ENCODE results near the gene MESD.

Gene MESD

DNA sequence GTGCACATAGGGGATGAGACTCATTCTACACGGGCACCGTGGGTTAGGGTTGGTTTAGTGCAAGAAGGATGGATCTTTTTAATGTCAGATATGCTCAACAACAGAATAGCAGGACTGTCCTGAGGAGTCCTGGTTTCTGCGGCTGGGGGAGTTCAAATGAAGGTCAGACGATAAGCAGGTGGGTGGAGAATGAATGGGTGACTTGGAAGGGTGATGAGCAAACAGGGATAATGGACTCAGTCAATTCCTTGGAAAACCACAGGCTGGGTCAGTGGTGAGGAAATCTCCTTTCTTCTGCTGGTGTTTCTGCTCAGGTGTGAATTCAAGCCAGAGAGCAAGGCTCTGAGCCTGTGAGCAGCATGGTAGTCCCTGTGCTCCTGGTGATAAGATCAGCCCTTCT, 59.9 kb downstream of the MESD start:
- no peak overlapping the region for H3K4me3 Mint-ChIP-seq
- ATAC-seq, result no peak
- H3K27ac Mint-ChIP-seq, result no peak overlapping the region
- H3K4me1 Mint-ChIP-seq, result peaks cover under 1% of the 10 kb centered on the region
- no peaks in the 10 kb centered on the region for H3K27me3 Mint-ChIP-seq
- no peaks in the 10 kb centered on the region for H3K9me3 Mint-ChIP-seq
- peaks cover 11% of the 10 kb centered on the region for H3K36me3 Mint-ChIP-seq

DNA sequence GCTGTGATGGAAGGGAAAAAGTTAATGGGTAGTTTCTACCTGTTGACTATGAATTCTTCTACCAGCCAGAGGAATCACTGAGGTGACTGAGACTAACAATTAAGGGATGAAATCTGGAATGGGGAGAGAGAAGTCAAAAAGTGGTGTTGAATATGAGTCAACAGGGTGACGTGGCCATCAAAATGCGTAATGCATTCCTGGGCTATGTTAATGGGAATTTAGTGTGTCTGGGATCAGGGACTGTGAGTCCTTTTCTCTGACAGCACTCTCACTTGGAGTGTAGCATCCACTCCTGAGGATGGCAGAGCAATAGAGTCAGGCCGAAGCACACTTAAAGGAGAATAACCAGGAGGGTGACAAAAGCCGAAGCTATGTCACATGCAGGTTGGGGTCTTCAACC, 60.4 kb downstream of the MESD start:
- Mint-ChIP-seq H3K9me3 (no peaks in the 10 kb centered on the region), H3K27me3 (no peaks in the 10 kb centered on the region), H3K27ac (no peak overlapping the region), H3K36me3 (peaks cover 6% of the 10 kb centered on the region), H3K4me3 (no peak overlapping the region), H3K4me1 (no peaks in the 10 kb centered on the region)
- no peak for ATAC-seq

DNA sequence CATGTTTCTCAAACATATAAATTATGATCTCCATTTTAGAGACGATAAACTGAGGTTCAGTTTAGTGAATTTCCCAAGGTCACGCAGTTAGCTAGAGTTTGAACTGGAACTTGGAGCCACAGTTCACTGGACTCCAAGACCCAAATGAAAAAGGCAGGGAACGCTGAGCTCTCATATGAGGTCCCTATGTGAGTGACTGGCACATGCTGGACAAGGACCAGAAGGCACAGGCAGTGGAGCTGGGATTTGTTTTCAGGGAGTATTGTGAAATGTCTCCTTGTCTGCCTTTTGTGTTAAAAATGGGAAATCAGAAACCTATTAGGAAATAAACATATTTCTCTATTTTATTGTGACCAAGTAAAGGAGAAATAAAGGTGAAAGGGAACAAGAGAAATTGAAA, 63.5 kb downstream of the MESD start:
- Mint-ChIP-seq H3K9me3 (no peaks in the 10 kb centered on the region), H3K27ac (no peak overlapping the region), H3K27me3 (no peaks in the 10 kb centered on the region), H3K36me3 (peaks cover 20% of the 10 kb centered on the region), H3K4me3 (no peak overlapping the region), H3K4me1 (no peaks in the 10 kb centered on the region)
- ATAC-seq, result no peak

DNA sequence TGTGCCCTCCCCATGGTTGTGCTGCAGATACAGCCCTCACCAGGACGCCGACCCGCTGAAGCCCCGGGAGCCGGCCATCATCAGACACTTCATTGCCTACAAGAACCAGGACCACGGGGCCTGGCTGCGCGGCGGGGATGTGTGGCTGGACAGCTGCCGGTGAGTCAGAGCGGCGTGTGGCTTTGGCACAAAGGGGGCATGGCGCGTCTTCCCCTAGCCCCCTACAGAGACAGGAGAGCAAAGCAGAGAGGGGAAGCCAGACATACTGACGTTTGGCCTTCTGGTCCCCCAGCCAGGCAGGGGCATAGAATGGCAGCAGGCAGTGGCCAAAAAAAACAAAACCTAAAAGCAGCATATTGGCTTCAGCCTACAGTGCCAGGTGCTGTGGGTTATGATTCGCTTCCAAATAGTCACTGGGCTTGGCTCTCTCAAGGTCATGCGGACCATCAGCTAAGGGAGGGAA, 64.0 kb downstream of the MESD start:
- no peak for ATAC-seq
- no peaks in the 10 kb centered on the region for H3K27me3 Mint-ChIP-seq
- H3K4me1 Mint-ChIP-seq, result no peaks in the 10 kb centered on the region
- H3K9me3 Mint-ChIP-seq, result no peaks in the 10 kb centered on the region
- no peak overlapping the region for H3K4me3 Mint-ChIP-seq
- H3K36me3 Mint-ChIP-seq, result peaks cover 20% of the 10 kb centered on the region
- no peak overlapping the region for H3K27ac Mint-ChIP-seq

DNA sequence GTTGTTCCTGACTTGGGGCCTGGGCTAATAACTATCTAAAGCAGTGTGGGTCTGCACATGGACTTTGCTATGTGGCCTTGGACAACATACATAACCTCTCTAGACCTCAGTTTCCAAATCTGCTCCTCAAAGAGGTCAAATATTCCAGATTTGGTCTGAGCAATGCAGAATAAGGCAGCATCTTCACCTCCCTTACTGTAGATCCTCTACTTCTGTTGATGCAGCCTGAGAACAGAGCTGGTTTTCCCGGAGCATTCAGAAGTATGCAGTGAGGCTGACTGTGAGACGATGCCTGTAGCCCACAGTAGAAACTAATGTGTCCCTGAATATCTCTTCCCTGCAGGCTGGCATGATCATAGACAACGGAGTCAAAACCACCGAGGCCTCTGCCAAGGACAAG, 65.3 kb downstream of the MESD start:
- H3K27me3 Mint-ChIP-seq, result no peaks in the 10 kb centered on the region

DNA sequence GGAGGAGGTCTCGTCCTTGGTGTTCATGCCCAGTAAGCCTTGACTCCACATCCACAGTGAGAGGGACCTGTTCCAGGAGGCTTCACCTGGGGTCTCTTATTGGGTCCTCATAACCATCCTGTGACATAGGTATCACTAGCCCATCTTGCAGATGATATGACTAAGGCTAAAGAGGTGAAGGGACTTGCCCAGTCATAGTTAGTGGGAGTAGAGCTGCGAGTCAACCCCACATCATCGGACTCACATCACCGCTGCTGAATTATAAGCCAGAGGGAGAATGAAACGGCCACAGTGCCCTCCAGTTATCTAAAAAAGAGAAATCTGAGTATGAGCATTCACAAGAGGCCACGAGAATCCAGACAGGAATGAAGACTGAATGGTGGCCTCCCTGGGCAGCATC, 66.0 kb downstream of the MESD start:
- Mint-ChIP-seq H3K27ac (no peak overlapping the region), H3K9me3 (no peaks in the 10 kb centered on the region), H3K4me3 (no peak overlapping the region), H3K36me3 (peaks cover 14% of the 10 kb centered on the region), H3K27me3 (no peaks in the 10 kb centered on the region), H3K4me1 (no peaks in the 10 kb centered on the region)
- ATAC-seq, result no peak

More for the DNA sequence above, 65.3 kb downstream of the MESD start:
- no peak overlapping the region for H3K4me3 Mint-ChIP-seq
- H3K9me3 Mint-ChIP-seq, result no peaks in the 10 kb centered on the region
- H3K27ac Mint-ChIP-seq, result no peak overlapping the region
- peaks cover 16% of the 10 kb centered on the region for H3K36me3 Mint-ChIP-seq
- no peak for ATAC-seq
- no peaks in the 10 kb centered on the region for H3K4me1 Mint-ChIP-seq

DNA sequence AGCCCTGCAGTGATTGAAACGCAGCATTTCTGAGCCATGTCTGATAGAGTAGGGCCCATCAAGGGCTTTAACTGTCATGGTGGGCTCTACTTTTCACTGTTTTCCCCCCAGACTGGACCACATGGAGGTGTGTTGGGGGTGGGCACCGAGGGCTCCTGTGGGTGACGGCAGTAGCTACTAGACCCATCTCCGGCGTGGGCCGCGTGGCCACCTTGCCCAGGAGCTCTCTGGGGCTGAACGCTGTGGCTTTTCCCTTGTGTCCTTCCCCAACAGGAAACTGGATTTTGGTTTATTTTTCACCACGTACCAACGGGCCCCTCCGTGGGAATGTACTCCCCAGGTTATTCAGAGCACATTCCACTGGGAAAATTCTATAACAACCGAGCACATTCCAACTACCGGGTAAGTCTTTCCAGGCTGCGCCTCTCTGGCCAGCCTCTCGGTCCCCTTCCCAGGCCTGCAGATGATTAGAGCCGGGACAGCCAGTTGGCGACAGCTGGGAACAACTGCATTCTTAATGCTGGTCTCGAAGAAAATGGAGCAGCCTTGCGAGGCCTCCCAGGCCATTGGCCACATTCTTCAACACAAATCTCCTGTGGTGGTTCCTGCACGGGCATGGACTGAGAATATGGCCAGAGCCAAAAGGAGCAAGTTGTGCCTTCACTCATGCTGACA, 67.7 kb downstream of the MESD start:
- ATAC-seq, result no peak
- Mint-ChIP-seq H3K4me1 (no peaks in the 10 kb centered on the region), H3K4me3 (no peak overlapping the region), H3K27me3 (no peaks in the 10 kb centered on the region), H3K36me3 (peaks cover 14% of the 10 kb centered on the region), H3K27ac (no peak overlapping the region), H3K9me3 (no peaks in the 10 kb centered on the region)

DNA sequence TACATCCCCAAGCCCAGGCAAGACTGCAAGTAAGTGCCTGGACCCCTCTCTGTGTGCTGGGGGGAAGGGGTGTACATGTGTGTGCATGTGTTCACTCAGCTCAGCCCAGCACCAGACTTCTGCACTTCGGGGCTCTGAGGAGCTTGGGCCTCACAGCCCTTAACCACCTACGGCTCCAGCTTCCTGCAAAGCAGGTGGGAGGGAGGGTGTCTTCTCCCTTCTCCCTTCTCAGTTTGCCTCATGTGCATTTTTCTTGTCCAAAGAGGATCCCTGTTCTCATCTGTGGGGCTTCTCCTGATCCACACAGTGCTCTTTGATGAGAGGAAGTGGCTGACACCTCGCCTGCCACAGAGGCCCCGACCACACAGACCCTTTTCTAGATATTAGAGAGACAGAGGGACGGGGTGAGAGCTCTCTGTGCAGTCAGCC, 69.3 kb downstream of the MESD start:
- no peaks in the 10 kb centered on the region for H3K27me3 Mint-ChIP-seq
- H3K27ac Mint-ChIP-seq, result no peak overlapping the region
- peaks cover 14% of the 10 kb centered on the region for H3K36me3 Mint-ChIP-seq
- H3K9me3 Mint-ChIP-seq, result no peaks in the 10 kb centered on the region
- no peak for ATAC-seq
- no peak overlapping the region for H3K4me3 Mint-ChIP-seq
- H3K4me1 Mint-ChIP-seq, result no peaks in the 10 kb centered on the region

DNA sequence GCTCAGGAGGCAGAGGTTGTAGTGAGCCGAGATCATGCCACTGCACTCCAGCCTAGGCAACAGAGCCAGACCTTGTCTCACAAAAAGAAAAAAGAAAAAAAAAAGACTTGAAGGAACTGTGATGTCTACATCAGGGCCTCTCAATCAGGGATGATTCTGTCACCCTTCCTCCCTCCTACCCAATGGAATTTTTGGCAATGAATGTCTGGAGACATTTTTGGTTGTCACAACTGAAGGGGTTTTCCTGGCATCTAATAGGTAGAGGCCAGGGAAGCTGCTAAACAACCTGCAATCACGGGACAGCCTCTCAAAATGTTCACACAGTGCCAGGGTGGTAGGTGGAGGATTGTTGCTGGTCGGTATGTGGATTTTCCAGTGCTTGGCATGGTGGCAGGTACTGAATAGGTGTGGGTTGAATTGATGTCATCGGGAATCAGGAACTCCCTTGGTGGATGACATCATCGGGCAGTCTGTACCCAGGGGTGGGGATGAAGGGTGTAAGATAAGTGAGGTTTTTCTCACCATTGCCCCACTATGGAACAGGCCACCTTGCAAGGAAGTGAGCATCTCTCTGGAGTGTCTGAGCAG, 71.3 kb downstream of the MESD start:
- Mint-ChIP-seq H3K4me1 (no peaks in the 10 kb centered on the region), H3K27me3 (no peaks in the 10 kb centered on the region), H3K27ac (no peak overlapping the region), H3K9me3 (no peaks in the 10 kb centered on the region), H3K36me3 (peaks cover 13% of the 10 kb centered on the region), H3K4me3 (no peak overlapping the region)
- no peak for ATAC-seq

DNA sequence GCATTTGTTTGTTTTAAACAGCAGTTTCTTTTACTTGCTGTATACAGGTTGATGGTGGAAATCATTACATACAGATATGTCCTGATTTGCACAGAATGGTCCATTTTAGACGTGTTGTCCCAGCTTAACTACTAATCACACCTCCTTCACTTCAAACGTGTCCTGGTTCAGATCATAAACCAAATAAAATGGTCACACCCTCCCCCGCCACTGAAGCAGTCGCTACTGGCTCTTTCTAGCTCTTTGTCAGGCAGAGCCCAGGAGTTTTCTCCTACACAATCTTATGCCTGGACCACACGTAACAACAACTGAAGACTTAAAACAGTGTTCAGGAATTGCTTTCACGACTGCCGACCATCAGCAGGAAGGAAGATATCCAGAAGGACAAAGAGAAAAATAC, 73.6 kb downstream of the MESD start:
- H3K4me1 Mint-ChIP-seq, result no peaks in the 10 kb centered on the region
- no peaks in the 10 kb centered on the region for H3K27me3 Mint-ChIP-seq
- H3K27ac Mint-ChIP-seq, result no peak overlapping the region
- H3K4me3 Mint-ChIP-seq, result no peak overlapping the region
- no peak for ATAC-seq
- no peaks in the 10 kb centered on the region for H3K9me3 Mint-ChIP-seq
- H3K36me3 Mint-ChIP-seq, result peaks cover 9% of the 10 kb centered on the region

DNA sequence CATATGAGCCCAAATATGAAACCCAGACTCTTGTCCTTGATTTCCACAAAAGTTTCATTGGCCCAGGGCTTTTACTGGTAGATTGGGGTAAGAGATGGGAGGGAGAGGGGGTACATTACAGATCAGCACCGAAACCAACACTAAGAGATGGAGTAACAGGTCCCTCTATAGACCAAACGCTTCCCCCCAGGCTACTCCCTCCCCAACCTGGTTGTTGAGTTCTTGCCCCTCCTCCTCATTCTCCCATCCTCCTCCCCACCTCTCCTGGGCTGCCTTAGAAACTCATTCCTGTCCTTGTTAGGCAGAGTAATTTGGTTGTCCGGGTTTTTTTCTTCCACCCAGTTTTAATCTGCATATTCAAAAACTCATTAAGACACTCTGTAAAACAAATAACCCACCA, 74.1 kb downstream of the MESD start:
- H3K27ac Mint-ChIP-seq, result no peak overlapping the region
- H3K36me3 Mint-ChIP-seq, result peaks cover 15% of the 10 kb centered on the region

DNA sequence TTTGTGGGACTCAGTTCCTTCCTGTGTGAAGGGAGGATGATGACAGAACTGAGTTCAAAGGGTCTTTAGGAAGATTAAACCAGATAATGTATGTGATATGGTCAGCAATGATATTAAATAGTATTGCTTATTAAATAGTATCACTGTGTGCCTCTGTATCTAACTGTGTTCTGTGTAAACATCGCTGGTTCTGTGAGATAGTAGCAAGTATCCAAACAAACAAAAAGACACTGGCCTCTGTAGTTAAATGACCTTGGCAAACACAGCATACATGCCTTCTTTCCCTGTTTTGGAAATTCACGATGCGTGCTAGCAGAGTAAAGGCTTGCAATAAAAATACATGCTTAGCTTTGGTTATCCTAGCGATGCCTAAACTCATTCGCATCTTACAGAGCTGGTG, 76.1 kb downstream of the MESD start:
- Mint-ChIP-seq H3K4me1 (no peaks in the 10 kb centered on the region), H3K36me3 (peaks cover 28% of the 10 kb centered on the region), H3K9me3 (peaks cover 3% of the 10 kb centered on the region), H3K4me3 (no peak overlapping the region), H3K27ac (no peak overlapping the region), H3K27me3 (no peaks in the 10 kb centered on the region)
- no peak for ATAC-seq

More for the DNA sequence above, 74.1 kb downstream of the MESD start:
- no peak for ATAC-seq
- no peaks in the 10 kb centered on the region for H3K9me3 Mint-ChIP-seq
- no peaks in the 10 kb centered on the region for H3K4me1 Mint-ChIP-seq
- no peaks in the 10 kb centered on the region for H3K27me3 Mint-ChIP-seq
- no peak overlapping the region for H3K4me3 Mint-ChIP-seq

DNA sequence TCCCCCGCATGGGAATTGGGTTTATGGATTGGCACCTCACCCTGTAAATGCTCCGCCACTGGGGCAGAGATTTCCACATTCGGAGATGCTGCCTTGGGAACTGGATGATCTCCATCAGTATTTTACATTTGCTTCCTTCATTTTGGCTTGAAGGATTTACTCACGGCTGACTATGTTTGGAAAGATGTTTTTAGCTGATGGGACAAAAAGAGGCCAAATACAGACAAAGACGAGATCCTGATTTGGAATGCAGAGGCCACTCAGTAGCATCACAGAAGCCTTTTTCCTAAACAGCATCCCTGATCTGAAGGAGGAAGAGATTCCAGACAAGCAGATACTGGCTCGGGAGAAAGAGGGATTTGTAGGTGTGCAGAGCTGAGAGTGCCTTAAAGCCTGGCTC, 76.9 kb downstream of the MESD start:
- Mint-ChIP-seq H3K27ac (no peak overlapping the region), H3K36me3 (peaks cover 28% of the 10 kb centered on the region), H3K4me3 (no peak overlapping the region), H3K27me3 (no peaks in the 10 kb centered on the region), H3K4me1 (no peaks in the 10 kb centered on the region), H3K9me3 (peaks cover 3% of the 10 kb centered on the region)
- no peak for ATAC-seq

DNA sequence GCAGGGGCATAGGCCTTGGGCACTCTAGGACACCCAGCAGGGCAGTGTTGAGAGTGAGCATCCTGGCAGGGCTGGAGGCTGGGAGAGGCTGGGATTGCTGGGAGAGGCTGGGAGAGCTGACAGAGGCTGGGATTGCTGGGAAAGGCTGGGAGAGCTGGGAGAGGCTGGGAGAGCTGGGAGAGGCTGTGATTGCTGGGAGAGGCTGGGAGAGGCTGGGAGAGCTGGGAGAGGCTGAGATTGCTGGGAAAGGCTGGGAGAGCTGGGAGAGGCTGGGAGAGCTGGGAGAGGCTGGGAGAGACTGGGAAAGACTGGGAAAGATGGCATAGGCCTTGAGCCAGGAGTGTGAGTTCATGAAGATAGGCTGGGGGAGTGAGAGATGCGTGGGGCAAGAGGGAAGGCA, 77.8 kb downstream of the MESD start:
- no peak overlapping the region for H3K4me3 Mint-ChIP-seq
- H3K27me3 Mint-ChIP-seq, result no peaks in the 10 kb centered on the region
- no peak for ATAC-seq
- no peak overlapping the region for H3K27ac Mint-ChIP-seq
- H3K36me3 Mint-ChIP-seq, result peaks cover 28% of the 10 kb centered on the region
- H3K9me3 Mint-ChIP-seq, result peaks cover 3% of the 10 kb centered on the region
- H3K4me1 Mint-ChIP-seq, result no peaks in the 10 kb centered on the region

DNA sequence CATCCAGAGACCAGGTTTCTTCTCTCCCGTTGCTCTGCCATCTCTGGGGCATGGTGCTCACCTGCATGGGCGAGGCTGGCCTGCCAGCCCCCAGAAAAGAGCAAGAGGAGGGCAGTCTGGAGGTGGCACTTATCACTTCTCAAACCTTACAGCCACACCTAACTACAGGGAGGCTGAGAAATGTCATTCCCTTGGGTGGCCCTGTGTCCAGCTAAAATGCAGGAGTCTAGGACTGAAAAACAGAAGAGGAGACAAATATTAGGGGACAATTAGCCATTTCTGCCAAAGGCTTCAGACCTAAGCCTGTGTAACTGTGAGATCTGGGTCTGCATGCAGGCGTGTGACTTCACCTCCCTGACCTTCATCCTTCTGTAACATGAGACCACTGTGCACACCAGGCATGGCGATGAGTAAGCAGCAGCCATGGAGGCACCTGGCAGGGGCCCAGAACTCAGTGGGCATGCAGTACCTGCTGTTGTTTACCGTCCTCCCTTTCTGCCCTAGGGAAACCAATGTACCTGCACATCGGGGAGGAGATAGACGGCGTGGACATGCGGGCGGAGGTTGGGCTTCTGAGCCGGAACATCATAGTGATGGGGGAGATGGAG, 83.4 kb downstream of the MESD start:
- Mint-ChIP-seq H3K36me3 (peaks cover 45% of the 10 kb centered on the region), H3K27ac (no peak overlapping the region), H3K4me3 (no peak overlapping the region), H3K27me3 (no peaks in the 10 kb centered on the region), H3K9me3 (peaks cover 3% of the 10 kb centered on the region), H3K4me1 (no peaks in the 10 kb centered on the region)
- ATAC-seq, result no peak

DNA sequence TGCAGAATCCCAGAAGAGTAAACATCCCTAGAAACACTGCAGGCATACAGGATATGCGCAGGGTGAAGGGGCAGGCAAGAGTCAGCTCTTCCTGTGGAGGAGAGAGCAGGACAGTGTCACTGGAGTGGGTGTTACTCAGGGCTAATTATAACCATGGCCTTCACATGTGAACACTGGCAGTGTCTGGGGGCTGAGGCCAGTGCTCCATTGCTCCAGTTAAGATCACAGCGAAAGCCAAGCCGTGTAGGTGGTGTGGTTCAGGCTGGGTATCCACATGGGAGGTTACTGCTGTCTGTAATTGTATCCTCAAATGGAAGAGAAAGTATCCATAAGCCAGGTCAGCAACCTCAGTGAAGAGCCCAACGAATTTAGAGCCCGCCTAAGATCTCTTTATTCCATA, 84.6 kb downstream of the MESD start:
- Mint-ChIP-seq H3K27ac (no peak overlapping the region), H3K36me3 (peaks cover 43% of the 10 kb centered on the region), H3K4me3 (no peak overlapping the region), H3K4me1 (no peaks in the 10 kb centered on the region), H3K9me3 (peaks cover 3% of the 10 kb centered on the region), H3K27me3 (no peaks in the 10 kb centered on the region)
- no peak for ATAC-seq

Data from stimulated activated memory B cell treated with anti-CD40 and anti-IgM and Interleukin-4, amounts not matched to agents 10 μg/mL and 1 μg/mL and 100 μg/mL, for 72 hours (primary cell).